Measurements from ENCODE around the gene C8B. TPM values are rescaled to one million over a fixed set of nuclear protein-coding genes. Genes with fewer than 3 reads are reported as not detected.

C8B gene
- total RNA-seq, 3 donors from 2014 or later = not detected

DNA sequence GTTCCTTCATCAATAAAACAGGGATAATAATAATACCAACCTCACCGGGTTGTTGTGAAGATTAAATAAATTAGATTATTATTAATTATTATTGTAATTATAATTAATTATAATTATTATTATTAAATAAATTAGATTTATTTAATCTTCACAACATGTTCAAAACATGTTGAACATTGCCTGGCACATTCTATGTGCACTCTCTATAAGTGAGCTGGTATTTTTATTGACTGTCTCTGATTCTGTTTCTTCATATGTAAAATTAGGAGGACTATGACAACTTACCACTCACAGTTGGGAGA, 834 bp upstream of the C8B start:
- intact Hi-C loops (cut with DNase I; ENCODE audit: low total_unique reads) = loop anchor here (2.0 kb wide), 1 partner anchor 58 kb away; no protein-coding TSS in a partner anchor
- TF ChIP-seq, protein P1, sequence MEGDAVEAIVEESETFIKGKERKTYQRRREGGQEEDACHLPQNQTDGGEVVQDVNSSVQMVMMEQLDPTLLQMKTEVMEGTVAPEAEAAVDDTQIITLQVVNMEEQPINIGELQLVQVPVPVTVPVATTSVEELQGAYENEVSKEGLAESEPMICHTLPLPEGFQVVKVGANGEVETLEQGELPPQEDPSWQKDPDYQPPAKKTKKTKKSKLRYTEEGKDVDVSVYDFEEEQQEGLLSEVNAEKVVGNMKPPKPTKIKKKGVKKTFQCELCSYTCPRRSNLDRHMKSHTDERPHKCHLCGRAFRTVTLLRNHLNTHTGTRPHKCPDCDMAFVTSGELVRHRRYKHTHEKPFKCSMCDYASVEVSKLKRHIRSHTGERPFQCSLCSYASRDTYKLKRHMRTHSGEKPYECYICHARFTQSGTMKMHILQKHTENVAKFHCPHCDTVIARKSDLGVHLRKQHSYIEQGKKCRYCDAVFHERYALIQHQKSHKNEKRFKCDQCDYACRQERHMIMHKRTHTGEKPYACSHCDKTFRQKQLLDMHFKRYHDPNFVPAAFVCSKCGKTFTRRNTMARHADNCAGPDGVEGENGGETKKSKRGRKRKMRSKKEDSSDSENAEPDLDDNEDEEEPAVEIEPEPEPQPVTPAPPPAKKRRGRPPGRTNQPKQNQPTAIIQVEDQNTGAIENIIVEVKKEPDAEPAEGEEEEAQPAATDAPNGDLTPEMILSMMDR (IDR thresholded peaks at IDR 0.05) = no peak
- no peak for TF ChIP-seq POLR2A (IDR thresholded peaks at IDR 0.05)
- TF ChIP-seq POLR2AphosphoS5 (IDR thresholded peaks at IDR 0.05) = no peak

DNA sequence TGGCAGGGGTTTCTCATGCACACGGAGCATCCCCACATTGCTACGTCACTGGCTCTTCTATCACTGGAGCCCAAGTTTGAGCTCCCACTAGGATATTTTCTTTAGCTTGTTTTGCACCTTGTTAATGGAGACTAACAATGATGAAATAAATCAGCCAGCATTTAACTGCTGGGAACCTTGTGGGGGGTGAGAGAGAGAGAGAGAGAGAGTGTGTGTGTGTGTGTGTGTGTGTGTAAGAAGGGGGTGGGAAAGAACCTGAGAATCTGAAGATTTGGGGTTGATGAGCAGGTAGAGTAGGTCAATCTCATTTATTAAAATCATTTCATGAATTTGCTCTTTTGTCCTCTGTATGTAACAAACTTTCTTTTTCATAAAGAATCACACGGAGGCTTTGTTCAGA, 624 bp downstream of the C8B start:
- Histone ChIP-seq H3K4me3 (no peak overlapping the region), H3K9me3 (no peaks in the 10 kb centered on the region), H3K27me3 (no peaks in the 10 kb centered on the region), H3K4me1 (no peaks in the 10 kb centered on the region), H3K36me3 (no peaks in the 10 kb centered on the region), H3K27ac (no peak overlapping the region)
- TF ChIP-seq, protein P1 (IDR thresholded peaks at IDR 0.05) = no peak
- TF ChIP-seq POLR2AphosphoS5 (IDR thresholded peaks at IDR 0.05) (no peak), POLR2A (IDR thresholded peaks at IDR 0.05) (no peak)
- DNase-seq (ENCODE audit: low spot score in 2 of 2) = no peak
- intact Hi-C loops (cut with DNase I; ENCODE audit: low total_unique reads) = no loop called here

More for the DNA sequence above, 834 bp upstream of the C8B start:
- H3K4me3 ChIP-seq = no peak overlapping the region
- H3K36me3 ChIP-seq = no peaks in the 10 kb centered on the region
- H3K27ac ChIP-seq = no peak overlapping the region
- H3K9me3 ChIP-seq = no peaks in the 10 kb centered on the region
- H3K27me3 ChIP-seq = no peaks in the 10 kb centered on the region
- no peaks in the 10 kb centered on the region for H3K4me1 ChIP-seq
- no peak for DNase-seq (ENCODE audit: low spot score in 2 of 2)

DNA sequence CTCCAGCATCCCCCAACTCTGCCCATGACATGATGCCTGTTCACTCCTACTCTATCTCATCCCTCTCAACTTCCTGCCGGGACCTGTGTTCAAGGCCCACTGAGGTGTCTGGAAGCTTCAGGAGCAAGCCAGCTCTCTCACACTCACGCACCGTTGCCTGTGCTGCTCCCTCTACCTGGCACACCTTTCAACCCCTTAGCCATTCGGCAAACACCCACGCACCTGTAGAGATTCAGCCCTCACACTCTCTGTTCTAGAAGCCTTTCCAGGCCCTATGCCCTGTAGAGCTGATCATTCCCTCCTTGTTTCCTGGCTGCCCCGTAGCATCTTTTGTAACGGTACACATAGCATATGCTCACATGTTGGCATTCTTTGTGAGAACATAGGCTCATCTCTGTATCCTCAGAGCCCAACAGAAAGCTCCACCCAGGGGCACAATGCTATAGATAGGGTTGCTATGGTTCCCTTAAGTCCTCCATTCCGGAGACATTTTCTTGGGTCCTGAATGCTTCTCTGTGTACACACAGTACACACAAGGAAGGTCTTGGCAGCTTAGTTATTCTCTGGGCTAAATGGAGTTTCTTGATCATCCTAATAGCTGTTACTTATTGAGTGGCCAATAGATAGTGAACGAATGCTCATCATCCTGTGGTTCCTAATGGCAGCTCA, 1.3 kb downstream of the C8B start:
- no peak for TF ChIP-seq POLR2AphosphoS5 (IDR thresholded peaks at IDR 0.05)
- TF ChIP-seq, protein P1 (IDR thresholded peaks at IDR 0.05) = no peak
- TF ChIP-seq POLR2A (IDR thresholded peaks at IDR 0.05) = no peak
- DNase-seq (ENCODE audit: low spot score in 2 of 2) = no peak
- Histone ChIP-seq H3K36me3 (no peaks in the 10 kb centered on the region), H3K27me3 (no peaks in the 10 kb centered on the region), H3K4me1 (no peaks in the 10 kb centered on the region), H3K27ac (no peak overlapping the region), H3K4me3 (no peak overlapping the region), H3K9me3 (no peaks in the 10 kb centered on the region)
- intact Hi-C loops (cut with DNase I; ENCODE audit: low total_unique reads) = no loop called here

DNA sequence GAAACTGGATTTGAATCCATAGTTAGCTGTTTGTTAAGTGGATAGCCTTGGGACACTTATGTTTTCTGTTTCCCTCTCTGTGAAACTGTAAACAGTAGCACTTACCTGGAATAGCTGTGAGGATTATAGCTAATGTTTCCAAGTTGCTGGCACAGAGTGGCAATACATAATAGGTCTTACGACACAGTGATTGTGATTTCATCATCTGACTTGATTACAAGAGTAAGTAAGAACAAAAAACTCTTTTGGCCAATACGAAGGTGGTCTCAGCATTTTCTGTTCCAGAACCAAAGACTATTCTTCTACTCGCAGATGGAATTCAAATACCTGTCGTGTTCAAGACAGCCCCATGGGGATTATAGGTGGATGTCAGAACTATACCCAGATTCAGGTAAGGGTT, 2.1 kb downstream of the C8B start:
- no peaks in the 10 kb centered on the region for H3K4me1 ChIP-seq
- no peak for DNase-seq (ENCODE audit: low spot score in 2 of 2)
- intact Hi-C loops (cut with DNase I; ENCODE audit: low total_unique reads) = no loop called here
- no peak for TF ChIP-seq POLR2AphosphoS5 (IDR thresholded peaks at IDR 0.05)
- TF ChIP-seq POLR2A (IDR thresholded peaks at IDR 0.05) = no peak
- TF ChIP-seq, protein P1 (IDR thresholded peaks at IDR 0.05) = no peak
- H3K27me3 ChIP-seq = no peaks in the 10 kb centered on the region
- no peaks in the 10 kb centered on the region for H3K9me3 ChIP-seq
- H3K27ac ChIP-seq = no peak overlapping the region
- no peaks in the 10 kb centered on the region for H3K36me3 ChIP-seq
- H3K4me3 ChIP-seq = no peak overlapping the region

DNA sequence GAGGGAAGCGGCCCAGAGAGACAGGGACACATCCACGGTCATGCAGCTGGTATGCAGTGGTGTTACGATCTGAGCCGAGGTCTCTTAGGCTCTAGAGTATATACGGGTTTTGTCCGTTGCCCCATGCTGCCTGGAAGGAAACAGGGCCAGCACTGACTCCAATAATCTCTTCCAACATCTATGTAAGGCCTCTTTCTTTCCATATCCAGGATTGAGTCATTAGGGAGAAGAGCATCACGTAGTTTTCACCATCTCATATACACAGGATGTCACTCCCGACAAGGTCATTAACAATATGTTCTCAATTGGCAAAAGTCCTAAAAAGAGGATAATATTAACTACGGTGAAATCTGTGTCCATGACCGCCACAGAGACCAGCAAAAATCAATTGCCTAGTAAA, 4.4 kb downstream of the C8B start:
- no peaks in the 10 kb centered on the region for H3K4me1 ChIP-seq
- no peak overlapping the region for H3K4me3 ChIP-seq
- no peak overlapping the region for H3K27ac ChIP-seq
- H3K36me3 ChIP-seq = no peaks in the 10 kb centered on the region
- no peaks in the 10 kb centered on the region for H3K9me3 ChIP-seq
- intact Hi-C loops (cut with DNase I; ENCODE audit: low total_unique reads) = no loop called here
- DNase-seq (ENCODE audit: low spot score in 2 of 2) = no peak
- TF ChIP-seq, protein P1 (IDR thresholded peaks at IDR 0.05) = no peak
- TF ChIP-seq POLR2A (IDR thresholded peaks at IDR 0.05) (no peak), POLR2AphosphoS5 (IDR thresholded peaks at IDR 0.05) (no peak)
- no peaks in the 10 kb centered on the region for H3K27me3 ChIP-seq

All from breast epithelium (tissue), 4 donors.